Adrenal gland (tissue), 12 donors: ENCODE results near the gene ALDH8A1. TPM values are rescaled to one million over a fixed set of nuclear protein-coding genes. Genes with fewer than 3 reads are reported as not detected.

Source experiments
- DNase-seq, 7 donors: peaks; one replicate each; pipeline ENCODE4 v3.0.0-alpha.2; 2019 to 2020
- H3K27ac ChIP-seq, 5 donors: fragments of 200-600 bp; sonication (generic) in 4 of 5; 1 replicate in 3 of 5; 2 replicates in 2 of 5; pipeline versions ENCODE4 v1.5.1 to v1.8.0; 2016 to 2020; ENCODE audit warnings: mild to moderate bottlenecking in 1 of 5
- H3K27me3 ChIP-seq: fragments of 200-600 bp; 2 replicates; pipeline ENCODE4 v1.8.0; 2021
- H3K36me3 ChIP-seq, 2 donors: fragments of 200-600 bp; replicated peaks in 1 of 2; 1 replicate in 1 of 2; 2 replicates in 1 of 2; pipeline versions ENCODE4 v1.5.1 to v1.8.0; 2018 to 2022
- H3K4me1 ChIP-seq, 2 donors: fragments of 200-600 bp; replicated peaks in 1 of 2; 1 replicate in 1 of 2; 2 replicates in 1 of 2; pipeline versions ENCODE4 v1.5.1 to v1.8.0; 2018 to 2021
- H3K4me3 ChIP-seq, 4 donors: fragments of 200-600 bp; sonication (generic) in 3 of 4; one replicate each; pipeline ENCODE4 v1.5.1; 2016 to 2018
- H3K9me3 ChIP-seq, 3 donors: fragments of 200-600 bp; sonication (generic) in 1 of 3; replicated peaks in 1 of 3; 1 replicate in 2 of 3; 2 replicates in 1 of 3; pipeline versions ENCODE4 v1.5.1 to v1.8.0; 2016 to 2021
- POLR2A ChIP-seq, 2 donors: fragments of 450-650 bp; IDR thresholded peaks; one replicate each; pipeline ENCODE4 v1.6.1; 2017; ENCODE audit warnings: antibody characterized with exemption in 2 of 2, mild to moderate bottlenecking in 2 of 2, moderate library complexity in 1 of 2
- WGBS, 4 donors: extraction: QIAGEN DNeasy Blood & Tissue Kit in 2 of 4; methylation state at CpG; one replicate each; pipeline versions ENCODE4 v1.1.5 to v1.1.7; 2013 to 2017; 5-methylcytosine and 5-hydroxymethylcytosine counted together
- intact Hi-C, 2 donors: fragments of 100-400 bp; cut with DNase I; formaldehyde crosslinking; loops; one replicate each; pipeline versions ENCODE4 v1.14.1 to v1.15.0; 2022 to 2023
- polyA plus RNA-seq, 3 donors: library from polyadenylated mRNA; stranded (reverse); fragments of 200-250 nt in 2 of 3; fragments of 350-450 nt in 1 of 3; fragmentation: Illumina TruSeq in 1 of 3; extraction: RNeasy Lipid Tissue Mini Kit (QIAGEN cat#74804) in 1 of 3; gene quantifications; one replicate each; pipeline ENCODE4 v1.2.3, GENCODE V29; 2013 to 2014
- total RNA-seq, 9 donors: library from RNA; depleted of rRNA in 4 of 9; stranded (reverse); fragments of >200 nt in 4 of 9; fragments of 120-200 nt in 1 of 9; fragmentation: NEBNext Ultra II Directional in 1 of 9; extraction: Animal tissue kit (Norgen Biotek cat#: 25700) in 1 of 9; gene quantifications; one replicate each; pipeline versions ENCODE4 v1.1.0 to v1.2.4, GENCODE V29; 2013 to 2023
- TF ChIP-seq, protein P1 (sequence below), 6 experiments: fragments of 450-650 bp in 4 of 6; fragments of 200-600 bp in 2 of 6; sonication (generic) in 1 of 6; IDR thresholded peaks; 1 replicate in 5 of 6; 2 replicates in 1 of 6; pipeline versions ENCODE4 v1.5.1 to v1.8.0; 2016 to 2021; ENCODE audit warnings: antibody characterized with exemption in 6 of 6, mild to moderate bottlenecking in 2 of 6, moderate library complexity in 1 of 6
- donor health status: healthy with polysubstance abuse.
- donor health status: Bipolar disorder and iron deficiency.
- donor health status: DM: yes; HTN: yes; CAD: no.
- donor health status: DM: no; HTN: no; CAD: no.
- donor health status: DM: no; HTN: no; CAD: no.
- donor health status: DM: yes; HTN: yes; CAD: no.

The ALDH8A1 gene
- total and polyA plus RNA-seq, 12 donors = 0.24 to 4.5 (median 0.94) TPM

DNA sequence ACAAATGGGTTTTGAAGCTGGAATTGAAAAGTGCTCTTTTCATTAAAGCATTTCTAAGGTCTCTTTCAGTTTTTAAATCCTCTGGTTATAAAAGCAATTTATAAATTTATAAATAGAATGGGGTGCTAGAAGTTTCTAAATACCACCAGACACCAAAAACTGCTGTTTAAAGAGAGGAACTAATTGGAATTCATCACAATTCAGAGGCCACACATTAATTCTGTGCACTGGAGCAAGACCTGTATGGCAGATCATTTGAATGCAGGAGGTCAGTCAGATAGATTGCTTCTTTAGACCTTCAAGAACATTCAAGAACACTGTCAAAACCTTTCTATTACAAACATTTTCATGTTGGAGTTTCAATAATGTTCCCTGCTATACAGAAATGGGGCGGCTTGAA lies 55.1 kb downstream of the ALDH8A1 start:
- no peak overlapping the region for H3K27ac ChIP-seq
- DNase-seq = no peak
- TF ChIP-seq, protein P1, sequence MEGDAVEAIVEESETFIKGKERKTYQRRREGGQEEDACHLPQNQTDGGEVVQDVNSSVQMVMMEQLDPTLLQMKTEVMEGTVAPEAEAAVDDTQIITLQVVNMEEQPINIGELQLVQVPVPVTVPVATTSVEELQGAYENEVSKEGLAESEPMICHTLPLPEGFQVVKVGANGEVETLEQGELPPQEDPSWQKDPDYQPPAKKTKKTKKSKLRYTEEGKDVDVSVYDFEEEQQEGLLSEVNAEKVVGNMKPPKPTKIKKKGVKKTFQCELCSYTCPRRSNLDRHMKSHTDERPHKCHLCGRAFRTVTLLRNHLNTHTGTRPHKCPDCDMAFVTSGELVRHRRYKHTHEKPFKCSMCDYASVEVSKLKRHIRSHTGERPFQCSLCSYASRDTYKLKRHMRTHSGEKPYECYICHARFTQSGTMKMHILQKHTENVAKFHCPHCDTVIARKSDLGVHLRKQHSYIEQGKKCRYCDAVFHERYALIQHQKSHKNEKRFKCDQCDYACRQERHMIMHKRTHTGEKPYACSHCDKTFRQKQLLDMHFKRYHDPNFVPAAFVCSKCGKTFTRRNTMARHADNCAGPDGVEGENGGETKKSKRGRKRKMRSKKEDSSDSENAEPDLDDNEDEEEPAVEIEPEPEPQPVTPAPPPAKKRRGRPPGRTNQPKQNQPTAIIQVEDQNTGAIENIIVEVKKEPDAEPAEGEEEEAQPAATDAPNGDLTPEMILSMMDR (IDR thresholded peaks at IDR 0.05) = no peak
- no peak for TF ChIP-seq POLR2A (IDR thresholded peaks at IDR 0.05)
- H3K4me3 ChIP-seq = no peak overlapping the region
- no peaks in the 10 kb centered on the region for H3K9me3 ChIP-seq
- intact Hi-C loops = no loop called here
- H3K4me1 ChIP-seq = no peaks in the 10 kb centered on the region
- 88 to 100% (median 96%) methylated on average over 1 of the region's 1 CpG for WGBS, 4 donors
- H3K36me3 ChIP-seq = no peaks in the 10 kb centered on the region
- H3K27me3 ChIP-seq = no peaks in the 10 kb centered on the region

- no peaks in the 10 kb centered on the region for H3K9me3 ChIP-seq
- no peaks in the 10 kb centered on the region for H3K27me3 ChIP-seq
- H3K36me3 ChIP-seq = no peaks in the 10 kb centered on the region
- no peak overlapping the region for H3K27ac ChIP-seq
- H3K4me1 ChIP-seq = no peaks in the 10 kb centered on the region
- H3K4me3 ChIP-seq = no peak overlapping the region
- intact Hi-C loops = no loop called here
- no peak for TF ChIP-seq POLR2A (IDR thresholded peaks at IDR 0.05)
- TF ChIP-seq, protein P1 (IDR thresholded peaks at IDR 0.05) = no peak
- no peak for DNase-seq
Observed at GRCh38 chr6:134892362-134892761, 57.5 kb downstream of the ALDH8A1 start.

GRCh38 chr6:134891633-134892032 lies 58.3 kb downstream of the ALDH8A1 start:
- intact Hi-C loops = no loop called here
- Histone ChIP-seq H3K27ac (no peak overlapping the region), H3K36me3 (no peaks in the 10 kb centered on the region), H3K27me3 (no peaks in the 10 kb centered on the region), H3K4me3 (no peak overlapping the region), H3K9me3 (no peaks in the 10 kb centered on the region), H3K4me1 (no peaks in the 10 kb centered on the region)
- TF ChIP-seq, protein P1 (IDR thresholded peaks at IDR 0.05) = no peak
- no peak for TF ChIP-seq POLR2A (IDR thresholded peaks at IDR 0.05)
- no peak for DNase-seq

DNA sequence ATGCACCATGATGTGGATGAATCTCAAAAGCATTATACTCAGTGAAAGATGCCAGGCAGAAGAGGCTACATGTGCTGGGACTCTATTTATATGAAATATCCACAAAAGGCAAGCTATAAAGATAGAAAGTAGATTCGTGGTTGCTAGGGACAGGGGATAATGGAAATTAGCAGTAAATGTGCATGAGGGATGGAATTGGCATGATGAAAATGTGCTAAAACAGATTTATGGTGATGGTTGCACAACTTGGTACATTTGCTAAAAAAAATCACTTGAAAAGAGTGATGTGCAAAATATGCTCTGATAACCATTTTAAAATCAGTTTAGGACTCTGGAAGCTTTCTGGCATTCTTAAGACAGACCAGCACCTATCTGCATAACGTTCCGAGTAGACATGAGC lies 61.6 kb downstream of the ALDH8A1 start:
- Histone ChIP-seq H3K27me3 (no peaks in the 10 kb centered on the region), H3K4me1 (no peaks in the 10 kb centered on the region), H3K4me3 (no peak overlapping the region), H3K27ac (no peak overlapping the region), H3K36me3 (no peaks in the 10 kb centered on the region), H3K9me3 (no peaks in the 10 kb centered on the region)
- intact Hi-C loops = loop anchor here in 1 of 2 donors (10.0 kb wide), 1 partner anchor 244 kb away; no protein-coding TSS in a partner anchor
- DNase-seq = no peak
- 45 to 75% (median 67%) methylated on average over 3 of the region's 3 CpGs for WGBS, 4 donors
- TF ChIP-seq POLR2A (IDR thresholded peaks at IDR 0.05) = no peak
- TF ChIP-seq, protein P1 (IDR thresholded peaks at IDR 0.05) = no peak
